Right atrium auricular region (tissue), 2 donors: ENCODE measurements around the gene CMTM4. TPM values are rescaled to one million over a fixed set of nuclear protein-coding genes. Genes with fewer than 3 reads are reported as not detected.
"Not testable (repeated sequence)": the region's sequence is repeated elsewhere in the genome, so short reads cannot be mapped to it uniquely, and the experiment has no call there.

Experiments used
- DNase-seq: peaks from one replicate; pipeline ENCODE4 v3.0.0-alpha.2; 2019; ENCODE audit warnings: low spot score
- H3K27ac ChIP-seq, 2 donors: fragments of 200-600 bp; sonication (generic); 1 replicate in 1 of 2; 2 replicates in 1 of 2; pipeline ENCODE4 v1.5.1; 2016 to 2019
- H3K27me3 ChIP-seq, 2 donors: fragments of 200-600 bp; sonication (generic); one replicate each; pipeline versions ENCODE4 v1.5.1 to v1.6.0; 2017 to 2019
- H3K36me3 ChIP-seq: fragments of 200-600 bp; sonication (generic); one replicate; pipeline ENCODE4 v1.5.1; 2016
- H3K4me1 ChIP-seq, 2 donors: fragments of 200-600 bp; sonication (generic); one replicate each; pipeline versions ENCODE4 v1.5.1 to v1.6.0; 2017 to 2019
- H3K4me3 ChIP-seq, 2 donors: fragments of 200-600 bp; sonication (generic); 1 replicate in 1 of 2; 2 replicates in 1 of 2; pipeline ENCODE4 v1.5.1; 2017 to 2019; ENCODE audit warnings: mild to moderate bottlenecking in 1 of 2, moderate library complexity in 1 of 2
- H3K9me3 ChIP-seq, 2 donors: fragments of 200-600 bp; sonication (generic); one replicate each; pipeline ENCODE4 v1.5.1; 2019
- total RNA-seq, 2 donors: library from RNA; depleted of rRNA; stranded (reverse); fragments of >200 nt; gene quantifications; one replicate each; pipeline ENCODE4 v1.1.0, GENCODE V29; 2016
- TF ChIP-seq, protein P1 (sequence below), 2 donors: fragments of 200-600 bp; sonication (generic); IDR thresholded peaks; one replicate each; pipeline ENCODE4 v1.5.1; 2019; ENCODE audit warnings: antibody characterized with exemption in 2 of 2

CMTM4 gene
- total RNA-seq, 2 donors from 2014 or later = 7.5 to 15.2 TPM

- H3K4me3 ChIP-seq = no peak overlapping the region
- no peaks in the 10 kb centered on the region for H3K9me3 ChIP-seq
Measured at GRCh38 chr16:66670691-66671388, 25.7 kb downstream of the CMTM4 start.

DNA sequence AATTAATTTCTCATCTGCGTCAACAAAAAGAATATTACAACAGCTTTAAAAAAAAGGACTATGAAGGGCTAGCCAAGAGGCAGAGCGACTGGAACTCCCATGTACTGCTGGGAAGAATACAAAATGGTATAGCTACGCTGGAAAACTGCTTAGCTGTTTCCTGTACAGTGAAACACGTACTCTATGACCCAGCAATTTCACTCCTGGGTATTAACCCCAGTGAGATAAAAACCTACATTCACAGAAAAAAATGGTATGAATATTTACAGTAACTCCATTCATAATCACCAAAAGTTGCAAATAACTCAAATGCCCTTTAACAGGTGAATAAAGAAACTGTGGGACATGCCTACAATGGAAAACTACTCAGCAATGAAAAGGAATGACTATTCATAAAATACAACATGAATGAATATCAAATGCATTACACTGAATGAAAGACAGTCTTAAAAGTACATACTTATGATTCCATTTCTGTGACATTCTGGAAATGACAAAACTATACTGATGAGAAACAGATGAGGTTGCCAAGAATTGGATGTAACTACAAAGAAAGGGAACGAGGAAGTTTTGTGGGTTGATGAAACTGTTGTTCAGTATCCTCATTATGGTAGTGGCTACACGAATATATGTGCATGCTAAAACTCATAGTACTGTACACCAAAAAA is 27.6 kb downstream of the CMTM4 start:
- Histone ChIP-seq H3K9me3 (no peaks in the 10 kb centered on the region), H3K4me1 (no peaks in the 10 kb centered on the region), H3K36me3 (no peaks in the 10 kb centered on the region), H3K27ac (no peak overlapping the region), H3K27me3 (no peaks in the 10 kb centered on the region), H3K4me3 (no peak overlapping the region)
- DNase-seq = no peak
- TF ChIP-seq, protein P1, sequence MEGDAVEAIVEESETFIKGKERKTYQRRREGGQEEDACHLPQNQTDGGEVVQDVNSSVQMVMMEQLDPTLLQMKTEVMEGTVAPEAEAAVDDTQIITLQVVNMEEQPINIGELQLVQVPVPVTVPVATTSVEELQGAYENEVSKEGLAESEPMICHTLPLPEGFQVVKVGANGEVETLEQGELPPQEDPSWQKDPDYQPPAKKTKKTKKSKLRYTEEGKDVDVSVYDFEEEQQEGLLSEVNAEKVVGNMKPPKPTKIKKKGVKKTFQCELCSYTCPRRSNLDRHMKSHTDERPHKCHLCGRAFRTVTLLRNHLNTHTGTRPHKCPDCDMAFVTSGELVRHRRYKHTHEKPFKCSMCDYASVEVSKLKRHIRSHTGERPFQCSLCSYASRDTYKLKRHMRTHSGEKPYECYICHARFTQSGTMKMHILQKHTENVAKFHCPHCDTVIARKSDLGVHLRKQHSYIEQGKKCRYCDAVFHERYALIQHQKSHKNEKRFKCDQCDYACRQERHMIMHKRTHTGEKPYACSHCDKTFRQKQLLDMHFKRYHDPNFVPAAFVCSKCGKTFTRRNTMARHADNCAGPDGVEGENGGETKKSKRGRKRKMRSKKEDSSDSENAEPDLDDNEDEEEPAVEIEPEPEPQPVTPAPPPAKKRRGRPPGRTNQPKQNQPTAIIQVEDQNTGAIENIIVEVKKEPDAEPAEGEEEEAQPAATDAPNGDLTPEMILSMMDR (IDR thresholded peaks at IDR 0.05) = no peak

More at GRCh38 chr16:66670691-66671388, 25.7 kb downstream of the CMTM4 start:
- no peaks in the 10 kb centered on the region for H3K36me3 ChIP-seq
- no peak for DNase-seq
- no peaks in the 10 kb centered on the region for H3K27me3 ChIP-seq
- TF ChIP-seq, protein P1 (IDR thresholded peaks at IDR 0.05) = no peak
- H3K27ac ChIP-seq = no peak overlapping the region
- H3K4me1 ChIP-seq = no peaks in the 10 kb centered on the region

GRCh38 chr16:66667944-66668343 is 28.6 kb downstream of the CMTM4 start:
- Histone ChIP-seq H3K27me3 (no peaks in the 10 kb centered on the region), H3K4me1 (no peaks in the 10 kb centered on the region), H3K27ac (no peak overlapping the region), H3K9me3 (no peaks in the 10 kb centered on the region), H3K36me3 (no peaks in the 10 kb centered on the region), H3K4me3 (no peak overlapping the region)
- TF ChIP-seq, protein P1 (IDR thresholded peaks at IDR 0.05) = no peak
- DNase-seq = no peak

DNA sequence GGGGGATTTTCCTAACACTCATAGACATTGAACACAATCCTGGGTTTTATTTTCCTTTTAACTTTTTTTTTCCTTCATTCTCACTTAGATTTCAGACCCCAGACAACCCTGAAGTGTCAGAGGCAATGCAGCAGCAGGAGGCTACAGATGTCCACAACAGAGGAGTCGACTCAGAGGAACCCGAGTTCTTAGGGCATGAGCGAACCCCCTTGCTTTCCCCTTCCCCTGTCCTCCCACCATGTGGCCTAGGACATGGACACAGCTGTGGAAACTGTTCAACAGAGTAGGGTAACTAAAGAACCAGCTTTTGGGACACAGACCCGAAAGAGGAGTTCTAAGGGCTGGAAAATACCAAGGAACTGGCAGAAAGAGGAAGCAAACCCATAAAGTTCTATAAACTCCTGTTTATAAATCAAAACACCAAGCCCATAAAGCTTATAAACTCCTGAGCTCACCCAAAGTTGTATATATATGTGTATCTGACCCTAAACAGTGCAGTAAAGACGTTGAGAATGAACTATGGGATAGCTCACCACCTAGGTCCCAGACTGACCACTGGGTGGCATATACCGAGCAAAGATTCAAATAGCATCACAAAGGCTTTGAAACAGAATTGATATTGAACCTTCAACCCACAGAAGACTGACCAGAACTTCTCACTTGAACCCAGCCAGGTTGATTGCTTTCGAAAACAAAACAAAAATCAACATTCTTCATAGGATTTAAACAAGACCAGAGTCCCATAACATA is 33.9 kb downstream of the CMTM4 start:
- DNase-seq = no peak
- Histone ChIP-seq H3K9me3 (no peaks in the 10 kb centered on the region), H3K36me3 (no peaks in the 10 kb centered on the region), H3K27ac (peak overlapping the region; percentile 19 to 51), H3K27me3 (no peaks in the 10 kb centered on the region), H3K4me1 (peaks cover 0 to 30% of the 10 kb centered on the region in 2 donors), H3K4me3 (no peak overlapping the region)
- TF ChIP-seq, protein P1 (IDR thresholded peaks at IDR 0.05) = peak in 1 of 2 donors; percentile 64

- H3K4me1 ChIP-seq = peaks cover 0 to 30% of the 10 kb centered on the region in 2 donors
- H3K4me3 ChIP-seq, H3K9me3 ChIP-seq, DNase-seq, H3K36me3 ChIP-seq, H3K27me3 ChIP-seq: not testable (repeated sequence)
- H3K27ac ChIP-seq = peak overlapping the region; percentile 51 to 71
Measured at GRCh38 chr16:66661671-66662346, 34.7 kb downstream of the CMTM4 start.
